ENCODE results near the gene IER5L.

IER5L gene

GRCh38 chr9:129160712-129161533 lies 17.1 kb downstream of the IER5L start:
- DNase-seq: no peak

GRCh38 chr9:129156163-129156562 lies 21.9 kb downstream of the IER5L start:
- no peak for DNase-seq

GRCh38 chr9:129154866-129155477 lies 23.1 kb downstream of the IER5L start:
- DNase-seq: no peak

GRCh38 chr9:129151469-129151868 lies 26.6 kb downstream of the IER5L start:
- DNase-seq: no peak

GRCh38 chr9:129150672-129151211 lies 27.3 kb downstream of the IER5L start:
- no peak for DNase-seq

- DNase-seq: no peak
These were observed 27.9 kb downstream of the IER5L start for GRCh38 chr9:129150122-129150521.

- DNase-seq: no peak
These were observed 28.6 kb downstream of the IER5L start for GRCh38 chr9:129149442-129149841.

GRCh38 chr9:129148463-129149204 lies 29.4 kb downstream of the IER5L start:
- no peak for DNase-seq

GRCh38 chr9:129146441-129146941 lies 31.6 kb downstream of the IER5L start:
- no peak for DNase-seq

- DNase-seq: no peak
These were observed 32.2 kb downstream of the IER5L start for GRCh38 chr9:129145841-129146292.

- no peak for DNase-seq
These were observed 32.7 kb downstream of the IER5L start for GRCh38 chr9:129145316-129145715.

GRCh38 chr9:129143031-129143927 lies 34.8 kb downstream of the IER5L start:
- peak; percentile 62 for DNase-seq

GRCh38 chr9:129142138-129142935 lies 35.7 kb downstream of the IER5L start:
- no peak for DNase-seq

GRCh38 chr9:129141066-129142041 lies 36.7 kb downstream of the IER5L start:
- DNase-seq: no peak

- DNase-seq: no peak
These were observed 37.5 kb downstream of the IER5L start for GRCh38 chr9:129140397-129141065.

GRCh38 chr9:129139993-129140396 lies 38.1 kb downstream of the IER5L start:
- DNase-seq: peak; percentile 92

- peak; percentile 52 for DNase-seq
These were observed 38.6 kb downstream of the IER5L start for GRCh38 chr9:129139233-129139992.

- DNase-seq: no peak
These were observed 39.4 kb downstream of the IER5L start for GRCh38 chr9:129138476-129139232.
